Measurements from ENCODE around the gene PRSS56. TPM values are rescaled to one million over a fixed set of nuclear protein-coding genes. Genes with fewer than 3 reads are reported as not detected.

The PRSS56 gene
- total RNA-seq, 2 donors from 2014 or later: not detected

- H3K27me3 Mint-ChIP-seq (ENCODE audit: insufficient read depth): peaks cover 45% of the 10 kb centered on the region
- DNase-seq: peak; percentile 36
- no peaks in the 10 kb centered on the region for H3K9me3 Mint-ChIP-seq
- Histone ChIP-seq H3K9me3 (ENCODE audit: control insufficient read depth, low read length) (no peaks in the 10 kb centered on the region), H3K27me3 (ENCODE audit: control insufficient read depth, insufficient read depth, low read length, poor library complexity, severe bottlenecking) (peaks cover 41% of the 10 kb centered on the region), H3K4me3 (ENCODE audit: low read length) (no peak overlapping the region), H3K4me1 (ENCODE audit: control insufficient read depth, insufficient read depth, low read length) (no peaks in the 10 kb centered on the region), H3K27ac (ENCODE audit: low read depth, low read length) (no peak overlapping the region), H3K9ac (ENCODE audit: extremely low read depth, low read length, poor library complexity, severe bottlenecking) (no peak overlapping the region), H3K36me3 (ENCODE audit: control insufficient read depth, insufficient read depth, low read length) (no peaks in the 10 kb centered on the region)
- TF ChIP-seq CTCF (conservative IDR thresholded peaks at IDR 0.05): no peak
- H3K4me1 Mint-ChIP-seq: peaks cover 3% of the 10 kb centered on the region
- 90% methylated on average over 15 to 29 of the region's 29 CpGs for WGBS, 2 experiments (ENCODE audit: insufficient coverage in 1 of 2, insufficient read length in 1 of 2)
- H3K36me3 Mint-ChIP-seq (ENCODE audit: low read depth): no peaks in the 10 kb centered on the region
- H3K27ac Mint-ChIP-seq: no peak overlapping the region
- no peak overlapping the region for H3K4me3 Mint-ChIP-seq
Measured at GRCh38 chr2:232481322-232482140, 38.7 kb upstream of the PRSS56 start.

DNA sequence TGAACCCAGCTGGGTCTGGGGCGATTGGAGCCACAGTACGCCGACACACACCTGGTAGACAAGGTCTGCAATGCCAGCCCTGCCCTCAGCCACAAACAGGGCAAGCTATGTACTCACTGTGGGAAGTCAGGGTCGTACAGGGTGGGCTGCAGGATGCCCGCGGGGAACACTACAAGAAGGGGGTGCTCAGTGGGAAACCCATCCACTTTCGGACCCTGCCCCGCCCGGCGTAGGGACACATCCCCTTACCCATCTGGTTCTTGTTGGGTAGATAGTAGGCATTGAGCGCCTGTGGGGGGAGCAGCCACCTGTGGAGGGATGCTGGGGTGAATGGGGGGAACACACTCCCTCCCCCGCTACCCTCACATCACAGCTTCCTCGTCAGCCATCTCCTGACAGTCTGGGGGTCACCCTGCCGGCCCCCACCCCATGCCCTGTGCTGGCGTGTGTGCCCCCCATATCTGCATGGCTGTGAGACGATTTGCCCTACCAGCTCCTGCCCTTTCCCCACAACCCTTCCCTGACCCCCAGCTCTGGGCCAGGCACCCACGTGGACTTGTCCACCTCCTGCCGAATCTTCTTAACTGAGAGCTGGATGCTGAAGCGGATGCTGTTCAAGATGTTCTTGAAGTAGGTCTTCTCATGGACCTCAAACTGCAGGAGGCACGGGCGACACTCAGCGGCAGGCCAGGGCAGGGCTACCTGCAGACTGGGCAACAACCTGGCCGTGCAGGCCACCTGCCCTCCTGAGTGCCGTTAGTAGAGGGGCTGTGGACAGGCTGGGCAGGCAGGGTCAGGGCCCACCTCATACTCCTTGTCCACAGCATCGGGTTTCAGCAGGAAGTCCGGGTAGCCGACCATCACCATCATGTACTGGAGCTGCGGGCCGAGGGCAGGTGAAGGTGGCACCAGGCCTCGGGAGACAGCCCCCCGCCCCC, 37.6 kb upstream of the PRSS56 start:
- Histone ChIP-seq H3K4me3 (ENCODE audit: low read length) (no peak overlapping the region), H3K9ac (ENCODE audit: extremely low read depth, low read length, poor library complexity, severe bottlenecking) (no peak overlapping the region), H3K9me3 (ENCODE audit: control insufficient read depth, low read length) (no peaks in the 10 kb centered on the region), H3K27ac (ENCODE audit: low read depth, low read length) (no peak overlapping the region), H3K36me3 (ENCODE audit: control insufficient read depth, insufficient read depth, low read length) (no peaks in the 10 kb centered on the region), H3K27me3 (ENCODE audit: control insufficient read depth, insufficient read depth, low read length, poor library complexity, severe bottlenecking) (peaks cover 51% of the 10 kb centered on the region), H3K4me1 (ENCODE audit: control insufficient read depth, insufficient read depth, low read length) (no peaks in the 10 kb centered on the region)
- Mint-ChIP-seq H3K36me3 (ENCODE audit: low read depth) (no peaks in the 10 kb centered on the region), H3K27ac (no peak overlapping the region), H3K27me3 (ENCODE audit: insufficient read depth) (peaks cover 51% of the 10 kb centered on the region), H3K4me3 (no peak overlapping the region), H3K9me3 (no peaks in the 10 kb centered on the region), H3K4me1 (peaks cover 3% of the 10 kb centered on the region)
- peak; percentile 32 for DNase-seq
- 92 to 93% methylated on average over 17 to 31 of the region's 31 CpGs for WGBS, 2 experiments (ENCODE audit: insufficient coverage in 1 of 2, insufficient read length in 1 of 2)
- TF ChIP-seq CTCF (conservative IDR thresholded peaks at IDR 0.05): no peak

DNA sequence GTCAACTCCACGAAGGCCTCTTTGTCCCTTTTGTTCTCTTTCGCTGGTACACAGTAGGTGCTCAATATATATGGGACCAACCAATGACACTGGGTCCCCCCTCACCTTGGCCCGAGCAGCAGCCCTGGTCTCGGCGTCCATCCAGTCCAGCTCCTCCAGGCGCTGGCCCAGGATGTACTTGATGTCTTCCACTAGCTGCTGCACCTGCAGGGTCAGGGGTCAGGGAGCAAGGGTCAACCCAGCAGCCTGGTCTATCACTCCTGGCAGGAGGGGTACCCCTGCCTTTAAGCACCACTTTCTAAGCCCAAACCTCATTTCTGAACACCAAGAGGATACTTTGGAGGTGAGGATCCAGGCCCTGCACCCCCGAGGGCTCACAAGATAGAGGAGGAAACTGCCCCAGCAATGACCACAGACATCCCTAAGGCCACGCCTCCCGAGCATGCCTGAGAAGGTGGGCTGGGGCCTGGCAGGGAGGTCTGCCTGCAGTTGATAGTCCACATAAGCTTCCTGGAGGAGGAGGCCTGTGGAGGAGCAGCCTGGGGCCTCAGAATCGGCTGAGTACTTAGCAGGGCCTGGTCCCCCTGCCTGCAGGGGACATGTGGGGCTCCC, 36.8 kb upstream of the PRSS56 start:
- Mint-ChIP-seq H3K4me1 (peaks cover 3% of the 10 kb centered on the region), H3K27me3 (ENCODE audit: insufficient read depth) (peaks cover 57% of the 10 kb centered on the region)
- peaks cover 58% of the 10 kb centered on the region for H3K27me3 ChIP-seq (ENCODE audit: control insufficient read depth, insufficient read depth, low read length, poor library complexity, severe bottlenecking)

More for the DNA sequence above, 36.8 kb upstream of the PRSS56 start:
- no peak overlapping the region for H3K9ac ChIP-seq (ENCODE audit: extremely low read depth, low read length, poor library complexity, severe bottlenecking)
- H3K36me3 ChIP-seq (ENCODE audit: control insufficient read depth, insufficient read depth, low read length): no peaks in the 10 kb centered on the region
- no peak overlapping the region for H3K4me3 Mint-ChIP-seq
- no peak overlapping the region for H3K27ac ChIP-seq (ENCODE audit: low read depth, low read length)
- no peak overlapping the region for H3K4me3 ChIP-seq (ENCODE audit: low read length)
- TF ChIP-seq CTCF (conservative IDR thresholded peaks at IDR 0.05): no peak
- H3K4me1 ChIP-seq (ENCODE audit: control insufficient read depth, insufficient read depth, low read length): no peaks in the 10 kb centered on the region
- peak; percentile 45 for DNase-seq
- no peaks in the 10 kb centered on the region for H3K9me3 ChIP-seq (ENCODE audit: control insufficient read depth, low read length)
- no peak overlapping the region for H3K27ac Mint-ChIP-seq
- no peaks in the 10 kb centered on the region for H3K36me3 Mint-ChIP-seq (ENCODE audit: low read depth)
- WGBS, 2 experiments (ENCODE audit: insufficient coverage in 1 of 2, insufficient read length in 1 of 2): 88 to 93% methylated on average over 8 to 10 of the region's 10 CpGs
- no peaks in the 10 kb centered on the region for H3K9me3 Mint-ChIP-seq
